T-helper 17 cell (primary cell): ENCODE data around the gene ZNF423. TPM values are rescaled to one million over a fixed set of nuclear protein-coding genes. Genes with fewer than 3 reads are reported as not detected.

Source experiments
- ATAC-seq: fragments of 150-1000 bp; cut with Tn5 transposase; 2 replicates; pipeline ENCODE4 v1.10.0; 2021; ENCODE audit warnings: mild to moderate bottlenecking, moderate library complexity
- DNase-seq, 3 donors: peaks; one replicate each; pipeline versions ENCODE4 v3.0.0 to v3.0.0-alpha.2; 2020 to 2021
- H3K9me3 ChIP-seq: one replicate; pipeline ENCODE4 v1.7.0; 2013; ENCODE audit warnings: low read length, mild to moderate bottlenecking; ENCODE audit not compliant: control insufficient read depth, poor library complexity, severe bottlenecking
- H3K27ac Mint-ChIP-seq: one replicate; pipeline ENCODE4 v1.8.0; 2022; ENCODE audit warnings: mild to moderate bottlenecking, moderate library complexity, mixed read lengths
- H3K27me3 Mint-ChIP-seq: one replicate; pipeline ENCODE4 v1.8.0; 2022; ENCODE audit warnings: mixed read lengths
- H3K36me3 Mint-ChIP-seq: one replicate; pipeline ENCODE4 v1.8.0; 2022; ENCODE audit warnings: low read depth, mixed read lengths
- H3K4me1 Mint-ChIP-seq: one replicate; pipeline ENCODE4 v1.8.0; 2022; ENCODE audit warnings: mild to moderate bottlenecking, mixed read lengths
- H3K4me3 Mint-ChIP-seq: one replicate; pipeline ENCODE4 v1.8.0; 2022; ENCODE audit warnings: mild to moderate bottlenecking, moderate library complexity, mixed read lengths
- total RNA-seq, 4 donors: library from RNA in 2 of 4; stranded (reverse) in 2 of 4; gene quantifications; one replicate each; pipeline ENCODE4 v1.2.3 and lab custom pipeline; 2022 to 2026

ZNF423 gene
- total RNA-seq, 2 donors from 2014 or later, result not detected

DNA sequence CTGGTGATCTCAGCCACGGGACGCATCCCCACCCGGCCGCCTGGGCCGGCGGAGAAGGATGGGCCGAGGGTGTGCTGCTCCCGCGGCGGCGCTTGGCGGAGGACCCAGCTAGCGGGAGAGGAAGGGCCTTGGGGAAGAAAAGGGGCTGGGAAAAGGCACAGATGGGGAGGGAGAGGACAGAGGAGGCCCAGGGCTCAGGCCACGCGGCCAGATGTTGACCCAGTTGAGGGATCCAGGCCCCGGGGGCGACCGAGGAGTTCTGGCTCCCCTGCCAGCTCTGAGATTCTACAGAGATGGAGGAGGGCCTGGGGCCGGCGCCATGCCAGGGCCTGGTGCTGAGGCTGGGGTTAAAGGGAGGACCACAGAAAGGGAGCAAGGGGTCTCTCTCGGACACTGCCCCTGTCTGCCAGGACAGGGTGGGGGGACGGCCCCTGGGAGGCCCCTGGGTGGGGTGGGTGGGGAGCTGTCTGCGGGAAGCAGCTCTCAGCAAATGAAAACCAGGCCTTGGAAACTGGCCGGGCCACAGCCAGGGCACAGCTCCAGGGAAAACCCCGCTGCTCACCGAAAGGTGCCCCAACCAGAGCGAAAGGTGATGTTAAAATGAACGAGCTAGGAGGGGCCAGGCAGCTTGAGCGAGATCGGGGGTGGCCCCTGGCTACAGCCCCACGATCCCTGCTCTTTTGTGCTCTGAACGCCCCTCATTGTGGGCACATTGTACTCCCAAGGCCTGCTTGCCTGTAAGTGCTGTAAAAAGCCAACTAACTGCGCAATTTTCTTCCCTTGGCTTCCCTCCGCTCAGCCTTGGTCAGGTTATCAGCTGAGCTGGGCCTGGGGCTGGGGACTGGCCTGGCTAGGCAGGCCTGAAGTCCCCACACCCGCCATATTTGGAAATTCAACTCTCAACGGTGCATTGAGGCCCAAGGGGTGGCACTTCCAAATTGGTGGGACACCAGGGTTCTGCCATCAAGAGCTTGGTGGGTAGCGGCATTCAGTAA is 191.4 kb downstream of the ZNF423 start:
- Mint-ChIP-seq H3K27me3 (peaks cover 8% of the 10 kb centered on the region), H3K27ac (no peak overlapping the region), H3K4me1 (no peaks in the 10 kb centered on the region), H3K4me3 (no peak overlapping the region), H3K36me3 (no peaks in the 10 kb centered on the region)
- ATAC-seq, result no peak
- no peaks in the 10 kb centered on the region for H3K9me3 ChIP-seq
- DNase-seq, result no peak

DNA sequence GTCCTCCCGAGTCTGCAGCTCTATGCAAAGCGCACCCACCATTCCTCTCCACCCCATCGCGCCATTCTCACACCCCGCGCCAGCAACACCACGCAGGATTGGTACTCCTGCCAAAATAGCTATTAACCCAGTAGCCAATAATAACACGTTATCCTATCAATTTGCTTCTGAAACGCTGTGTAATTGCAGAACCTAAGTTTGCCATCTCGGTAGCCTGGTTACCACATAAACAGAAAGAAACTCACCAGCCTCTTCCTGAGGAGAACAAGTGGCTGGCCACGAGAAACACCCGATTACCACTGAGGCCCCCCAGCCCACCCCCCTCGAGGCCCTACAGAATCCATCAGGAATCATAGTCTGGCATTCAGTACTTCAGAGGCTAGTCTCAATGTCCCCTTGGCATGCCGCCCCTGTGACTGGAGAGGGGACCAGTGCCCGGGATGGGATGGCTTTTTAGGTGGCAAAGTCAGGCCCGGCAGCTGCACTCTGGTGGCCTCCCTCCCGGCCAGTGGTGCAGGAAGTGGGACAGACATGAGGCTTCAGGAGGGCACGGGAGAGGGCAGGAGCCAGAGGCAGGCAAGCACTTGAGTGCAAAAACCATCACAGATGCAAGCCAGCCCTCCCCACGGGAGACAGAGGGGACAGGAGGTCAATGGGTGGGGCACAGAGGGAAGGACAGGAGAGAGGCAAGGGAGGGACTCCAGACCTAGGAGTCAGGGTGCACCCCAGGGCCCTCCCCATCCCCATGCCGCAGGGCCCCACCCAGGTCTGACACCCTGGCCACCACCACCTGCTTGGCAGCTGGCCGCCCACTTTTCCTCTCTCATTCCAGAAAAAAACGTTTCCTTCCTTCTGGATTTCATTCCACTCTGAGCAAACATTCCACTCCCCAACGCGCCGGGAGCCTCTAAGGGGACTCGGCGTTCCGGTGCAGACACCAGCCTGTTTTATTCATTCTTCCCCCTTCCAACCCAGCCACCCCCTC is 192.5 kb downstream of the ZNF423 start:
- Mint-ChIP-seq H3K4me1 (no peaks in the 10 kb centered on the region), H3K27ac (no peak overlapping the region), H3K27me3 (peaks cover 10% of the 10 kb centered on the region), H3K36me3 (no peaks in the 10 kb centered on the region), H3K4me3 (no peak overlapping the region)
- DNase-seq (no peak), ATAC-seq (no peak)
- no peaks in the 10 kb centered on the region for H3K9me3 ChIP-seq

GRCh38 chr16:49662569-49662968 is 193.3 kb downstream of the ZNF423 start:
- ATAC-seq (no peak), DNase-seq (no peak)
- no peak overlapping the region for H3K4me3 Mint-ChIP-seq
- H3K27ac Mint-ChIP-seq, result no peak overlapping the region
- no peaks in the 10 kb centered on the region for H3K4me1 Mint-ChIP-seq
- no peaks in the 10 kb centered on the region for H3K36me3 Mint-ChIP-seq
- H3K27me3 Mint-ChIP-seq, result peaks cover 16% of the 10 kb centered on the region
- H3K9me3 ChIP-seq, result no peaks in the 10 kb centered on the region

DNA sequence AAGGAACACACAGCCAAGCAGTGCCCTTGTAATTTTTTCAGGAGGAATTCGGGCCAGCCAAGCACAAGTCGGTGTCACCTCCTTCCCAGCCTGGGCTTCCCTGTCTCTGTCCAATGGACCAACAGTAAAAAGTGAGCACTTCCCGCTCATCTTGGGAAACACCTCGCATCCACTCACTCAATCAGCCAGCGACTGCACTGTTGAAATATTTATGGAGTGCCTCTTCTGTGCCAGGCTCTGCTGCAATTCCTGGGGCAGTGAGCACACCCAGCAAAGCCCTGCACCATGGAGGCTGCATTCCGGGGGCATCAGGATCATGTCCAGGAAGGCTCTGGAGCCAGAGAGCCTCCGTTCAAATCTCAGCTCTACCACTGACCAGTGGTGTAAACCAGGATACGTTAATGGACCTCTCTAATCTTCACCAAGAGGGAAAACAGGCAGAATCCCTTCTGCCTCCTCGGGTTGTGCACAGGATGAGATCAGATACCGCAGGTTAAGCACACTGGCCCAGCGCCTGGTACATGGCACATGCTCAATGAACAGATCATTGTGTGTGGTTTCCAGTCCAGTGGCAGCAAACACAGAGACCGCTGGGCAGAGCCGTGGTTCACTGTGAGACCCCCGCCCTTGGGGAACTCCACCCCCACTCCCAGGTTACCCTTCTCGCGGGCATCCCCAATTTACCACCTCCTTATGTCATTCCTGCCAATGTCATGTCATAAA is 194.3 kb downstream of the ZNF423 start:
- Mint-ChIP-seq H3K4me3 (no peak overlapping the region), H3K4me1 (no peaks in the 10 kb centered on the region), H3K36me3 (no peaks in the 10 kb centered on the region), H3K27me3 (peaks cover 16% of the 10 kb centered on the region), H3K27ac (no peak overlapping the region)
- ATAC-seq (no peak), DNase-seq (no peak)
- H3K9me3 ChIP-seq, result no peaks in the 10 kb centered on the region

DNA sequence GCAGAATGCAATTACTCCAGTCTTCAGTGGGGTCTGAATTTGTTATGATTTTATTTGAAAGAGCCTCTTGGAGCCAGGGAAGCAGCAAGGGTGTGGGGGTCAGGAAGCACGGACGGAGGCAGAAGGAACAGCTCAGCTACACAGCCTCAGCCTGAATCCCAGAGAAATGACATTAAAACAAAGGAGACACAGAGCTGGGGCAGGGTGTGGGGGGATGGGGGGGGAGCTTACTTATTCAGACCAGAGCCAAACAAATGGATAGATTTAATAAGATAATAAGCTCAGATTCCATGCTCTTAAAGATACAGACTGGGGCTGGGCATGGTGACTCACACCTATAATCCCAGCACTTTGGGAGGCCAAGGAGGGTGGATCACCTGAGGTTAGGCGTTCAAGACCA is 195.3 kb downstream of the ZNF423 start:
- no peak overlapping the region for H3K27ac Mint-ChIP-seq
- H3K4me3 Mint-ChIP-seq, result no peak overlapping the region
- DNase-seq (no peak), ATAC-seq (no peak)
- H3K9me3 ChIP-seq, result no peaks in the 10 kb centered on the region
- H3K4me1 Mint-ChIP-seq, result no peaks in the 10 kb centered on the region
- H3K36me3 Mint-ChIP-seq, result no peaks in the 10 kb centered on the region
- H3K27me3 Mint-ChIP-seq, result peaks cover 16% of the 10 kb centered on the region

DNA sequence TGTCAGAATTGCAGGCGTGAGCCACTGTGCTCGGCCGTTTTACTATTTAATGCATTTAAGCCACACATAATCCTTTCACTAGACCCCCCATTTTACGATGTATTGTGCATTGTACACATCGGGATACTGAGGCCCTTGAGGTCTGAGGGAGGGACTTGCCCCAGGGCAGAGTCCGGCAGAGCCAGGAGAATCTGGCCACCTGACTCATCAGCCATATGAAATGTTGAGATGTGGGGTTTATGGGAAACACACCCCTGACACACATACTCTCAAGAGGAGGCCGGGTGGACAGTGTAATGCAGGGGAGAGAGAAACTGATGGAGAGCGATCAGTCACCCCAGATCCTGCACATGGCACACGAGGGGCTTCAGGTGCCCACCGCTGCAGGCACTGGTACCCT is 196.6 kb downstream of the ZNF423 start:
- DNase-seq (no peak), ATAC-seq (no peak)
- no peaks in the 10 kb centered on the region for H3K4me1 Mint-ChIP-seq
- no peak overlapping the region for H3K27ac Mint-ChIP-seq
- H3K4me3 Mint-ChIP-seq, result no peak overlapping the region
- peaks cover 18% of the 10 kb centered on the region for H3K27me3 Mint-ChIP-seq
- no peaks in the 10 kb centered on the region for H3K9me3 ChIP-seq
- no peaks in the 10 kb centered on the region for H3K36me3 Mint-ChIP-seq

- ATAC-seq, result no peak
- no peak overlapping the region for H3K4me3 Mint-ChIP-seq
- no peaks in the 10 kb centered on the region for H3K36me3 Mint-ChIP-seq
- no peaks in the 10 kb centered on the region for H3K9me3 ChIP-seq
- H3K27me3 Mint-ChIP-seq, result peaks cover 26% of the 10 kb centered on the region
- DNase-seq, result no peak
- no peaks in the 10 kb centered on the region for H3K4me1 Mint-ChIP-seq
- H3K27ac Mint-ChIP-seq, result no peak overlapping the region
Observed at GRCh38 chr16:49658531-49658930, 197.4 kb downstream of the ZNF423 start.

DNA sequence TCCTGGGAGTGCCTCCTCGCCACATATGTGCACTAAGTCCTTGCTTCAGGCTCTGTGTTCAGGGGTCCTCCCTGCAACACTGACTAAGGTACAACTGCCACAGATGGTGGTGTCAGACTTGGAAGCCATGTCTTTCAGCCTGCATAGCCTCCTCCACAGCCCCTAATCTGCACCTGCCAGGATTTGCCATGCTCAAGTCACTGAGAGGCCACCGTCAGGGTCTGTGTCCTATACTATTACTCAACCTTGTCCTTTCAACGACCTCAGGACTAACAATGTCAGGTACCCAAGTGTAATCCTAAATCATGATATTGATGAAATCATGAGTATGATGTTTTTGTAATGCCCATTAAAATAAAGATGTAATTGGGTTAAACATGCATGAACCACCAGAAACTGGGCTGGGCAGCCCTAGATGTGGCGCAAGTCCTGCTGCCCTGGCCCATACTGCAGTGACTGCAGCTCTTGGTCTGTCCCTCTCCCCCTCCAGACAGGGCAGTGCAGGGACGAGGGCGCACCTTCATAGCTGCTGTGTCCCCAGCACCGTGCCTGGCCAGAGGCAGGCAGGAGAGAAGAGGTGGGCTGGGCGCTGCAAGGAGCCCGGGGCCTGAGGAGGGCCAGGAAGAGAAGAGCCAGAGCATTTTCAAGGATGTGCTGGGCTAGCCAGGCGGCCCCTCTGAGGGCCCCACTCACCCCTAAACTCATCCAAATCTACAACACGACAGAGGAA is 198.0 kb downstream of the ZNF423 start:
- no peaks in the 10 kb centered on the region for H3K36me3 Mint-ChIP-seq
- H3K27me3 Mint-ChIP-seq, result peaks cover 26% of the 10 kb centered on the region
- H3K4me3 Mint-ChIP-seq, result no peak overlapping the region
- no peak overlapping the region for H3K27ac Mint-ChIP-seq
- H3K9me3 ChIP-seq, result no peaks in the 10 kb centered on the region
- ATAC-seq (no peak), DNase-seq (no peak)
- H3K4me1 Mint-ChIP-seq, result no peaks in the 10 kb centered on the region

DNA sequence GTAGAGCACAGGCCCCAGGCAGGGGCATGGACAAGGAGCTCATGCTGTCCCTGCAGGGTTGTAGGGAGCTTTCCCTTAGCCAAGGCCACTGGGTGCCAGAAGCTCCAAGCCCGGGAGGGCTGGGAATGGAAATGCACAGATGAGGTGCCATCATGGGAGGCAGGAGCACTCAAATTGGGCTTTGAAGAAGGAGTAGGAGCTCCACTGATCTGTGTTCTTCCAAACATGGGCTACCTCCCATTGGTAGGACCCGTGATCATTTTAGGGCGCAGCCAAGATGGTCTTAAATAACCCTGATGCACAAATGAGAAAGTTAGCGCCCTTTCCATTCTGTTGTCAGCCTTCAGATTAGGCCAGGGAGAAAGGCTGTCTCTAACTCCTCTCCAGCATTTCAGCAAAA is 201.5 kb downstream of the ZNF423 start:
- DNase-seq, result no peak
- no peaks in the 10 kb centered on the region for H3K9me3 ChIP-seq
- Mint-ChIP-seq H3K27ac (no peak overlapping the region), H3K4me1 (no peaks in the 10 kb centered on the region), H3K27me3 (peaks cover 22% of the 10 kb centered on the region), H3K36me3 (no peaks in the 10 kb centered on the region), H3K4me3 (no peak overlapping the region)
- ATAC-seq, result no peak

DNA sequence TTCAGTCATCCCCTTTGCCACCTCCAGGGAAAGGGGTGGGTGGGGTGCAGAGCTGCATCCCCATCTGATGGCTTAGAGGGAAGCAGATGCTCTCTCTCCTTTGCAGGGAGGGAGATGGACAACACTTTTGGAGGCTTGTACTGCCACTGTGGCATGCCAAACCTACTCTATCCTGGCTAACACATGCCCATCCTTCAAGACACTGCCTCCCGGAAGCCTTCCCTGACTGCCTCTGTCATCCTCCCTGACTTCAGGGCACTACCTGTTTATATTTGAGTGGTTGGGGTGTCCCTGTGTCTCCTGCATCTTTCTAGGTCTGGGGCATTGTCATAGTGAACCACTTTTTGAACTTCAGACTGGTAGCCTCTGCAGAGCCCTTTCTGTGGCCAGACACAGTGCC is 202.3 kb downstream of the ZNF423 start:
- Mint-ChIP-seq H3K4me1 (no peaks in the 10 kb centered on the region), H3K36me3 (no peaks in the 10 kb centered on the region), H3K27me3 (peaks cover 20% of the 10 kb centered on the region), H3K4me3 (no peak overlapping the region), H3K27ac (no peak overlapping the region)
- DNase-seq (no peak), ATAC-seq (no peak)
- no peaks in the 10 kb centered on the region for H3K9me3 ChIP-seq

DNA sequence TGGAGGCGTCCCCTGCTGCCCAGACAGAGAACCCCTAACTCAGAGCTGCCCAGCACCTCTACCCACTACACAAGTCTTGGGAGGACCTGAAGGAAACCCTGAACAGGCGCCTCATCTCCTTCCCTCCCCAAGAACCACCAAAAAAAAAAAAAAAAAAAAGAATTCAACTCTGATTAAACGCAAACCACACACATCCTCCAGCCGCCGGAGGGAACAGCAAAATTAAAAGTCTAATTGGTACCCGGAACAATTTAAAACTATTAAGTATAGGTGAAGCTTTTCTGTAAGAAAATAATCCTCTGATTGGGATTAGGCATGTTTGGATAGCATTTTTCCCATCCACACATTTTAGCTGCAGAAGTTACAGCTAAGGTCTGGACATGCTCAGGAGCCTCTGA is 202.7 kb downstream of the ZNF423 start:
- no peaks in the 10 kb centered on the region for H3K36me3 Mint-ChIP-seq
- DNase-seq, result no peak
- no peaks in the 10 kb centered on the region for H3K4me1 Mint-ChIP-seq
- no peaks in the 10 kb centered on the region for H3K9me3 ChIP-seq
- no peak for ATAC-seq
- no peak overlapping the region for H3K4me3 Mint-ChIP-seq
- H3K27me3 Mint-ChIP-seq, result peaks cover 16% of the 10 kb centered on the region
- no peak overlapping the region for H3K27ac Mint-ChIP-seq

GRCh38 chr16:49652456-49653172 is 203.3 kb downstream of the ZNF423 start:
- Mint-ChIP-seq H3K4me1 (no peaks in the 10 kb centered on the region), H3K27me3 (peaks cover 11% of the 10 kb centered on the region), H3K4me3 (no peak overlapping the region), H3K27ac (no peak overlapping the region), H3K36me3 (no peaks in the 10 kb centered on the region)
- no peak for ATAC-seq
- no peak for DNase-seq
- no peaks in the 10 kb centered on the region for H3K9me3 ChIP-seq
